Measurements from ENCODE around the gene NRSN2.

DNA sequence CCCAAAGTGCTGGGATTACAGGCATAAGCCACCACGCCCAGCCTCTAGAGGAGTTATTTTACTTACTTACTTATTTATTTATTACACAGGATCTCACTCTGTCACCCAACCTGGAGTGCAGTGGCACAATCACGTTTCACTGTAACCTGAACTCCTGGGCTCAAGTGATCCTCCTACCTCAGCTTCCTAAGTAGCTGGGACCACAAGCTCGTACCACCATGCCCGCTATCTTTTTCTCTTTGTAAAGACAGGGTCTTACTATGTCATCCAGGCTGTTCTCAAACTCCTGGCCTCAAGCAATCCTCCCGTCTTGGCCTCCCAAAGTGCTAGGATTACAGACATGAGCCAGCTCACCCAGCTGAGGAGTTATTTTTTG, 32.0 kb downstream of the NRSN2 start:
- no peak for TF ChIP-seq CTCF (IDR thresholded peaks at IDR 0.05 in 4 of 5, conservative IDR thresholded peaks at IDR 0.05 in 1 of 5)
- no peak for TF ChIP-seq POLR2A (IDR thresholded peaks at IDR 0.05)

Measured in gastrocnemius medialis (tissue), 4 donors.